ENCODE results near the gene RNU6-1. TPM values are rescaled to one million over a fixed set of nuclear protein-coding genes. Genes with fewer than 3 reads are reported as not detected.

The RNU6-1 gene
- polyA plus RNA-seq, 1 of the 3 experiments (the other 2 are of a cell fraction), result not detected

DNA sequence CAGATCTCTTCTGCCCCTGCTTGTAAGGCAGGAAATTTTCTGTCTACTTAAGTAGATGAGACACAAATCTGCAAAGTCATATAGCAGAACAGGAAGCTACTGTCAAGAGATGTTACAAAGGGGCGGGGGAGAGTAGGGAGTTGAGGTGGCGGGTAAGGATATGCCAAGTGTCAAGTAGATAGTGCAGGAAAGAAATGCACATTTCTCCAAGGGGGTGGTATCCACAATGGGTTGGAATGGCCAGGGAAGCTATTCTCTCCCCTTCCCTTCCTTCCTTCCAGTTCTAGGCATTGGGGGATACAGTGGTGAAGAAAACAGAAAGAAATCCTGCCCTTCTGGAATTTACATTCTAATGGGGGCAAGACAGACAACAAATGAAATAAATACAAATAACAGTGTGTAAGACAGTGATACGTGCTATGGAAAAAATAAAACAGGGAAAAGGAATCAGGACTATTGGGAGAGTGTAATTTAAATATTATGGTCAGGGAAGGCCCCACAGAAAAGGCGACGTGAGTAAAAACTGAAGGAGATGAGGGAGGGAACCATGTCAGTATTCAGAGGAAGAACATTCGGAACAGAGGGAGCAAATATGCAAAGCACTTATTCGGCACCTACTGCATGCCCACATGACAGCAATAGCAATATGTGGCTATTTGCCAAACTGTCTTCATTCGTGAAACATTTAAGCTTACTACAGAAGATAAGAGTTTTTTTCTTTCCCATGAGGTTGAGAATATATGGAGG, 42.8 kb upstream of the RNU6-1 start:
- Histone ChIP-seq H3K79me2 (ENCODE audit: insufficient read depth) (no peaks in the 10 kb centered on the region), H3K4me1 (ENCODE audit: control insufficient read depth in 1 of 2, insufficient read depth in 2 of 2, low read depth in 1 of 2, low read length in 1 of 2) (peaks cover 0 to 6% of the 10 kb centered on the region in 2 experiments; a peak in 2 of 4 replicates), H3K9me2 (no peaks in the 10 kb centered on the region), H3K4me3 (ENCODE audit: low read depth in 2 of 2, low read length in 1 of 2) (no peak overlapping the region), H3K9me3 (no peaks in the 10 kb centered on the region), H3K9ac (no peak overlapping the region), H4K20me1 (ENCODE audit: insufficient read depth) (no peaks in the 10 kb centered on the region), H3F3A (replicated peaks; ENCODE audit: insufficient read depth) (no peaks in the 10 kb centered on the region), H3K27ac (ENCODE audit: low read depth in 2 of 2, low read length in 1 of 2) (peak overlapping the region; percentile 26 to 80; a peak in 3 of 4 replicates), H3K4me2 (no peak overlapping the region), H3K27me3 (ENCODE audit: insufficient read depth) (no peaks in the 10 kb centered on the region), H3K36me3 (replicated peaks in 1 of 2; ENCODE audit: control insufficient read depth in 1 of 2, insufficient read depth in 2 of 2, low read length in 1 of 2) (no peaks in the 10 kb centered on the region), H2AFZ (ENCODE audit: low read depth) (no peak overlapping the region)
- CTCF ChIA-PET, result interaction anchor here (0.6 to 2.7 kb wide), 2 partner anchors 19 to 348 kb away, joined by 3 to 14 read pairs; no protein-coding TSS in a partner anchor
- POLR2A ChIA-PET, result interaction anchor here (0.8 kb wide), 1 partner anchor 19 kb away, joined by 3 read pairs; no protein-coding TSS in a partner anchor
- DNase-seq, result no peak
- TF ChIP-seq, protein P1, sequence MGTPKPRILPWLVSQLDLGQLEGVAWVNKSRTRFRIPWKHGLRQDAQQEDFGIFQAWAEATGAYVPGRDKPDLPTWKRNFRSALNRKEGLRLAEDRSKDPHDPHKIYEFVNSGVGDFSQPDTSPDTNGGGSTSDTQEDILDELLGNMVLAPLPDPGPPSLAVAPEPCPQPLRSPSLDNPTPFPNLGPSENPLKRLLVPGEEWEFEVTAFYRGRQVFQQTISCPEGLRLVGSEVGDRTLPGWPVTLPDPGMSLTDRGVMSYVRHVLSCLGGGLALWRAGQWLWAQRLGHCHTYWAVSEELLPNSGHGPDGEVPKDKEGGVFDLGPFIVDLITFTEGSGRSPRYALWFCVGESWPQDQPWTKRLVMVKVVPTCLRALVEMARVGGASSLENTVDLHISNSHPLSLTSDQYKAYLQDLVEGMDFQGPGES (IDR thresholded peaks at IDR 0.05; ENCODE audit: low read depth, low read length), result no peak
- TF ChIP-seq, protein P2, sequence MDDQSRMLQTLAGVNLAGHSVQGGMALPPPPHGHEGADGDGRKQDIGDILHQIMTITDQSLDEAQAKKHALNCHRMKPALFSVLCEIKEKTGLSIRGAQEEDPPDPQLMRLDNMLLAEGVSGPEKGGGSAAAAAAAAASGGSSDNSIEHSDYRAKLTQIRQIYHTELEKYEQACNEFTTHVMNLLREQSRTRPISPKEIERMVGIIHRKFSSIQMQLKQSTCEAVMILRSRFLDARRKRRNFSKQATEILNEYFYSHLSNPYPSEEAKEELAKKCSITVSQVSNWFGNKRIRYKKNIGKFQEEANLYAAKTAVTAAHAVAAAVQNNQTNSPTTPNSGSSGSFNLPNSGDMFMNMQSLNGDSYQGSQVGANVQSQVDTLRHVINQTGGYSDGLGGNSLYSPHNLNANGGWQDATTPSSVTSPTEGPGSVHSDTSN (IDR thresholded peaks at IDR 0.05), result peak; percentile 54; the same call in 1 of the 2 replicates
- peak; percentile 24; the same call in 1 of the 2 replicates for TF ChIP-seq TCF12 (IDR thresholded peaks at IDR 0.05)
- WGBS (ENCODE audit: low lambda C conversion rate), result 87% methylated on average over 8 of the region's 8 CpGs

DNA sequence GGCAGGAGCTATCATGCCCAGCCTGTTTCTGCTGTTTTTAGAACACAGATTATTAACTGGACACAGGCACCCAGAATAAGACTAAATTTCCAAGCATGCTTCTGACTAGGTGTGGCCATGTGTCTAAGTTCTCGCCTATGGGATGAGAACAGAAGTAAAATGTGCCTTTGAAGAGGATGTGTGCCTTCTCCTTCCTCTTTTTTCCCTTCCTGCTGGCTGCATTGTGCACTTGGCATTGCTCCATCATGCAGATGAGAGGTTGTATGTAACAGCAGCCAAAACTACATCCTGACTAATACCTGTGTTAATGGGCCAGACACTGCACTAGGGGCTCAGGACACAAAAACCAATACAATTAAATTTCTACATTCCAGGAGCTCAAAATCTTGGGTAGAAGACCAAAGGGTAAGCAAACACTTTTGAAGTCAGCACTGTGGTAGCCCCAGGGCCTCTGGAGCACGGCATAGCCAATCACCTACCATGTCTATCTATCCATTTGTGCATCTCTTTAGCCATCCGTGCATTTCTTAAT, 40.9 kb upstream of the RNU6-1 start:
- Histone ChIP-seq H3K9ac (no peak overlapping the region), H2AFZ (ENCODE audit: low read depth) (no peak overlapping the region), H3K9me2 (no peaks in the 10 kb centered on the region), H3F3A (replicated peaks; ENCODE audit: insufficient read depth) (no peaks in the 10 kb centered on the region), H3K36me3 (replicated peaks in 1 of 2; ENCODE audit: control insufficient read depth in 1 of 2, insufficient read depth in 2 of 2, low read length in 1 of 2) (no peaks in the 10 kb centered on the region), H4K20me1 (ENCODE audit: insufficient read depth) (no peaks in the 10 kb centered on the region), H3K4me1 (ENCODE audit: control insufficient read depth in 1 of 2, insufficient read depth in 2 of 2, low read depth in 1 of 2, low read length in 1 of 2) (peaks cover 0 to 6% of the 10 kb centered on the region in 2 experiments; a peak in 2 of 4 replicates), H3K4me3 (ENCODE audit: low read depth in 2 of 2, low read length in 1 of 2) (no peak overlapping the region), H3K27me3 (ENCODE audit: insufficient read depth) (no peaks in the 10 kb centered on the region), H3K4me2 (no peak overlapping the region), H3K9me3 (no peaks in the 10 kb centered on the region), H3K27ac (ENCODE audit: low read depth in 2 of 2, low read length in 1 of 2) (no peak overlapping the region), H3K79me2 (ENCODE audit: insufficient read depth) (no peaks in the 10 kb centered on the region)
- no peak for DNase-seq
- POLR2A ChIA-PET, result no interaction called here
- CTCF ChIA-PET, result interaction anchor here (0.9 kb wide), 1 partner anchor 18 kb away, joined by 3 read pairs; no protein-coding TSS in a partner anchor
- WGBS (ENCODE audit: low lambda C conversion rate), result 92% methylated on average over 3 of the region's 3 CpGs
- TF ChIP-seq FOSL2 (IDR thresholded peaks at IDR 0.05; ENCODE audit: borderline replicate concordance, low read depth), result no peak
- TF ChIP-seq TCF12 (IDR thresholded peaks at IDR 0.05), result no peak
- no peak for TF ChIP-seq EP300 (IDR thresholded peaks at IDR 0.05; ENCODE audit: borderline replicate concordance in 1 of 2, low read depth in 1 of 2, low read length in 1 of 2)
- TF ChIP-seq POLR2AphosphoS5 (IDR thresholded peaks at IDR 0.05; ENCODE audit: low read depth, low read length), result no peak
- TF ChIP-seq NRF1 (IDR thresholded peaks at IDR 0.05; ENCODE audit: low read depth, low read length), result no peak
- TF ChIP-seq YY1 (IDR thresholded peaks at IDR 0.05; ENCODE audit: low read depth), result no peak
- TF ChIP-seq, protein P2 (IDR thresholded peaks at IDR 0.05), result no peak
- TF ChIP-seq JUND (IDR thresholded peaks at IDR 0.05), result no peak
- no peak for TF ChIP-seq CHD2 (IDR thresholded peaks at IDR 0.05; ENCODE audit: low read length, partially characterized antibody)
- TF ChIP-seq MXI1 (IDR thresholded peaks at IDR 0.05; ENCODE audit: low read depth, low read length), result no peak
- no peak for TF ChIP-seq FOXM1 (IDR thresholded peaks at IDR 0.05; ENCODE audit: low read depth)
- TF ChIP-seq, protein P3, sequence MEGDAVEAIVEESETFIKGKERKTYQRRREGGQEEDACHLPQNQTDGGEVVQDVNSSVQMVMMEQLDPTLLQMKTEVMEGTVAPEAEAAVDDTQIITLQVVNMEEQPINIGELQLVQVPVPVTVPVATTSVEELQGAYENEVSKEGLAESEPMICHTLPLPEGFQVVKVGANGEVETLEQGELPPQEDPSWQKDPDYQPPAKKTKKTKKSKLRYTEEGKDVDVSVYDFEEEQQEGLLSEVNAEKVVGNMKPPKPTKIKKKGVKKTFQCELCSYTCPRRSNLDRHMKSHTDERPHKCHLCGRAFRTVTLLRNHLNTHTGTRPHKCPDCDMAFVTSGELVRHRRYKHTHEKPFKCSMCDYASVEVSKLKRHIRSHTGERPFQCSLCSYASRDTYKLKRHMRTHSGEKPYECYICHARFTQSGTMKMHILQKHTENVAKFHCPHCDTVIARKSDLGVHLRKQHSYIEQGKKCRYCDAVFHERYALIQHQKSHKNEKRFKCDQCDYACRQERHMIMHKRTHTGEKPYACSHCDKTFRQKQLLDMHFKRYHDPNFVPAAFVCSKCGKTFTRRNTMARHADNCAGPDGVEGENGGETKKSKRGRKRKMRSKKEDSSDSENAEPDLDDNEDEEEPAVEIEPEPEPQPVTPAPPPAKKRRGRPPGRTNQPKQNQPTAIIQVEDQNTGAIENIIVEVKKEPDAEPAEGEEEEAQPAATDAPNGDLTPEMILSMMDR (IDR thresholded peaks at IDR 0.05), result no peak
- TF ChIP-seq GATA2 (CRISPR knock-in tag; IDR thresholded peaks at IDR 0.05), result no peak
- TF ChIP-seq, protein P4, sequence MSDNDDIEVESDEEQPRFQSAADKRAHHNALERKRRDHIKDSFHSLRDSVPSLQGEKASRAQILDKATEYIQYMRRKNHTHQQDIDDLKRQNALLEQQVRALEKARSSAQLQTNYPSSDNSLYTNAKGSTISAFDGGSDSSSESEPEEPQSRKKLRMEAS (IDR thresholded peaks at IDR 0.05; ENCODE audit: low read depth), result no peak
- TF ChIP-seq, protein P5, sequence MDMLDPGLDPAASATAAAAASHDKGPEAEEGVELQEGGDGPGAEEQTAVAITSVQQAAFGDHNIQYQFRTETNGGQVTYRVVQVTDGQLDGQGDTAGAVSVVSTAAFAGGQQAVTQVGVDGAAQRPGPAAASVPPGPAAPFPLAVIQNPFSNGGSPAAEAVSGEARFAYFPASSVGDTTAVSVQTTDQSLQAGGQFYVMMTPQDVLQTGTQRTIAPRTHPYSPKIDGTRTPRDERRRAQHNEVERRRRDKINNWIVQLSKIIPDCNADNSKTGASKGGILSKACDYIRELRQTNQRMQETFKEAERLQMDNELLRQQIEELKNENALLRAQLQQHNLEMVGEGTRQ (IDR thresholded peaks at IDR 0.05; ENCODE audit: borderline replicate concordance, low read depth, low read length), result no peak
- TF ChIP-seq RXRA (IDR thresholded peaks at IDR 0.05; ENCODE audit: borderline replicate concordance, low read depth), result no peak
- no peak for TF ChIP-seq MEF2A (IDR thresholded peaks at IDR 0.05; ENCODE audit: borderline replicate concordance, low read depth)
- TF ChIP-seq RFX5 (IDR thresholded peaks at IDR 0.05; ENCODE audit: low read length), result no peak
- TF ChIP-seq SIN3A (IDR thresholded peaks at IDR 0.05; ENCODE audit: borderline replicate concordance, low read depth, low read length), result no peak

Measured in SK-N-SH (cell line).